ENCODE measurements around the gene PRSS2.
"Not testable (repeated sequence)": the region's sequence is repeated elsewhere in the genome, so short reads cannot be mapped to it uniquely, and the experiment has no call there.

The PRSS2 gene

DNA sequence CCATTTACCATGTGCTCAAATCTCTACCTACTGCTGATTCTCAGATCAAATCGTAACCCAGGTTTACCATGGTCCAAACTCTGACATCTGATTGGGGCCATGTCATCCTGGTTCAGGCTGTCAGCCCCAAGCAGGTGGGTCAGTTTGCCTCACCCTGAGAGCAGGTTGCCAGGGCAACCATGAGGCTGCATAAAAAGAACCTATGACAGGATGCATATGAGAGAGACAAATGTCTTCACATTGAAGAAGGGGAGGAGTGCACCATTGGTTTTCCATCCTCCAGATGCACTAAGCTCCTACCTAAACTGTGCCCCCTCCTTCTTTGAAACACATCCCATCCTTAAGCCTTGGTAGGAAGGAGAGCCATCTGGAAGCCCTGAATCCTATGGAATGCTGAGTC lies 11.3 kb upstream of the PRSS2 start:
- no peak for DNase-seq (ENCODE audit: low read depth in 2 of 2)

DNA sequence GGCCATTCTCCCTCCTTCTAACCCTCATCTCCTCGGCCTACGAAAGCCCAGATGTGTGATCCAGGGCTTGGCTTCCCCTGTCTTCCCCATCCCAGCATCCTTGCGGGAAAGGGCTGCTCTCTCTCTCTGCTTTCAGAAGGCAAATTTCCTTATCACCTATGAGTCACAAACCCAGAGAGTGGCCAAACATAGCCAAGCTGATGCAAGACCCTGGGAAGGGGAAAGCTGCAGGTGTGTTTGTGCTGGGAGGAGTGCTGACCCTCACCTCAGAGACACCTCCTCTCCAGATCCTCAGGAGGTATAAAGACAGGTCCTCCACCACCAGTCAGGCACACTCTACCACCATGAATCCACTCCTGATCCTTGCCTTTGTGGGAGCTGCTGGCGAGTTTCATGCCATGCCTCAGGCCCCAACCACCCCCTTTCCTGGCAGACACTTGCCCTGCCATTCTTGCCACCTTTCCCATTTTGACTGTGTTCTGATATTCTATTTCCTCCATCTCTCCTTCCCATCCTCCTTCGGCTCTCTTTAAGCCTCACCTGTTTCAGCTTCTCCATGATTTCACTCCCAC lies 10.6 kb upstream of the PRSS2 start:
- DNase-seq (ENCODE audit: low read depth in 2 of 2): no peak

DNA sequence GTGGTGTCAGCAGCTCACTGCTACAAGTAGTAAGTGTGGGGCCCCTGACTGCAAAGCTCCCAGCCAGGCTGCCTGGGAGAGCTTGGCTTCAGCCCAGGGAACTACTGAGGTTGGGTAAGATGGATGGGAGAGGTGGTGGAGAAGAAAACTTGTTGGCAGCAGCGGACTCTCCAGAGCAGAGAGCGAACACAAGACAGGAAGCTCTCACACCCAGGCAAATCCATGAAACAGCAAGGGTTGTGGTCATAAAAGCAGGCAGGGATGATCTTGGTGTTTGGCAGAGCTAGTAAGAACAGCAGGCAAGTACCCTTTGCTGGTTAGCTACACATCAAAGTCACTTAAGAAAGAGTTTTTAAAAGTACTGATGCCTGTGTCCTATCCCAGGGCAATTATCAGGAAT lies 9.2 kb upstream of the PRSS2 start:
- DNase-seq (ENCODE audit: low read depth in 2 of 2): not testable (repeated sequence)

DNA sequence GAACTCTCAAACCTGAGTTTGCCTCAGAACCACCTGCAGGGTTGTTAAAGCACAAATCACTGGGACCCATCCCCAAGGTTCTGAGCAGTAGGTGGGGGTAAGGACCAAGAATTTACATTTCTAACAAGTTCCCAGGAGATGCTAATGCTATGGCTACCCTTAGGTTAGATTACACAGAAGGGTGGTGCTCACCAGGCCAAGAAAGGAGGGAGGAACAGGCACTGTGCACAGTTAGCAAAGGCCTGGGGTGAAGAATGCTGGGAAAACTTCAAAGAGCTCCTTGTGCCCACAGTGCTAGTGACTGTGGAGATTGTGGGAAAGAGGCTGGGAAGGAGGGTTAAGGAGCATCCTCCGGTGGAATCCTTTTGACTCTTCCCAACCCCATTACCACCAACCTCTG lies 8.7 kb upstream of the PRSS2 start:
- DNase-seq (ENCODE audit: low read depth in 2 of 2): no peak

DNA sequence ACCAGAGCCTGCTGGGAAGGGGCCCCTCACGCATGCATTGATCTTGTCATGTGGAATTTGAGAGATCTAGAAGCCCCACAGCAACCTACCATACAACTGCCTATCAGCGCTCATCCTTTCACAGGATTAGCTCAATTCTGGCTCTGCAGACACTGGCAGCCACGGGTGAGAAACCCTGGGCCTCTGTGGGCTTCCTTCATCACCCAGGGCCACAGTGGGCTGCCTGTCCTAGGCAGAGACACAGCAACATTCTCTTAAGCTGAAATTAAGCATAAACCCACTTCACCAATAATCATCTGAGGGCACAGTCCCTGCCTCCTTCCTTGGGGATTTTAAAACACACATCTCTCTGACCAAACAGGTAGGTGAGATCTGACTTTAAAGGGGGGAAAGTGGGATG lies 3.3 kb upstream of the PRSS2 start:
- no peak for DNase-seq (ENCODE audit: low read depth in 2 of 2)

DNA sequence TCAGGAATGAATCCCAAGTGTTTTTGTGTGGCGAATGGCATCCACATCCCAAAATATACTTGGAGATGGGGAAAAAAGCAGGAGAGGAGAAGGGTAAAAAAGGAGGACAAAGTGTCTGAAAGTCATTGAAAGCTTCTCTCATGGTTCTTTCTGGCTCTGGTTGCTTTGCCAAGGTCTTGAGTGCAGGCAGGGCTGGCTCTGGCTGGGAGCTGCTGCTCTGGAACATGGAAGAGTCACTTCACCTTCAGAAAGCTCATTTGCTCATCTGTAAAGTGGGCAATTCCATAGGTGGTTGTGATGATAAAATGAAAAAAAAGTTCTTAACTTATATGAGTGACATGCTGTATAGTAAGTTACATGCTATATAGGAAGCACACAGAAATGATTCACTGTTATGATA lies 2.9 kb upstream of the PRSS2 start:
- DNase-seq (ENCODE audit: low read depth in 2 of 2): no peak

DNA sequence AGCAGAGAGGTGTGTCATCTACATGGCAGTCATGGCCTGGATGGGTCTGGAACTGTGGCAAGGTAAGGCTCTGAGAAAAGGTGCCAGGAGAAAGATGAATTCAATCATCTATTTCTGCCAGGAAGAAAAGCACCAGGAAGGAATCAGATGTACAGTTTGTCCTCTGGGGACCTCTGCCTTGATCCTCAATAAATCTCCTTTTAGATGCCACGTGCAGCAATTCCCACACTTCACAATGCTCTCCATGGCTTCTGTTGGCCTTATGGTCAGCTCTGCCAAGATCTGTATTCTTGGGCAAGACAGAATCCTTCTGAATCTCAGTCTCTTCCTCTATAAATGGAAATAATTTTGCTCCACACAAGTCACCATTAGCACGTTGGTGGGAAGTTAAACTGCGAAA lies 1.9 kb upstream of the PRSS2 start:
- DNase-seq (ENCODE audit: low read depth in 2 of 2): not testable (repeated sequence)

DNA sequence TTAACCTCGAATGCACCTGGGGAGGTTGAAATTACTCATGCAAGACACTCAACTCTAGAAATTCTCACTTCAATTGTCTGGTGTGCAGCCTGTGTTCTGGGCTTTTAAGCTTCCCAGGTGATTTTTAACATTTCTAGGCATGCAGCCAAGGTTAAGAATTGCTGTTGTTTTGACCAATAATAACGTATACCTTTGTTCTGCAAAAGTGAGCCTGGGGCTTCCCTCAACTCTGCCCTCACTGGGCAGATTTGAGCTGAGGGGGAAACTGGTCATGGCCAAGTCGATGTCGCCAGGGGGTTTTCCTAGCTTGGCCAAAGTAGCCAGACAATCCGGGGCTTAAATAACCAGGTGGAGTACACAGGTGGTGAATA lies 568 bp downstream of the PRSS2 start:
- no peak for DNase-seq (ENCODE audit: low read depth in 2 of 2)

DNA sequence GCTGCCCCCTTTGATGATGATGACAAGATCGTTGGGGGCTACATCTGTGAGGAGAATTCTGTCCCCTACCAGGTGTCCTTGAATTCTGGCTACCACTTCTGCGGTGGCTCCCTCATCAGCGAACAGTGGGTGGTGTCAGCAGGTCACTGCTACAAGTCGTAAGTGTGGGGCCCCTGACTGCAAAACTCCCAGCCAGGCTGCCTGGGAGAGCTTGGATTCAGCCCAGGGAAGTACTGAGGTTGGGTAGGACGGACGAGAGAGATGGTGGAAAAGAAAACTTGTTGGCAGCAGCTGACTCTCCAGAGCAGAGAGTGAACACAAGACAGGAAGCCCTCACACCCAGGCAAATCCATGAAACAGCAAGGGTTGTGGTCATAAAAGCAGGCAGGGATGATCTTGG lies 1.3 kb downstream of the PRSS2 start:
- no peak for DNase-seq (ENCODE audit: low read depth in 2 of 2)

DNA sequence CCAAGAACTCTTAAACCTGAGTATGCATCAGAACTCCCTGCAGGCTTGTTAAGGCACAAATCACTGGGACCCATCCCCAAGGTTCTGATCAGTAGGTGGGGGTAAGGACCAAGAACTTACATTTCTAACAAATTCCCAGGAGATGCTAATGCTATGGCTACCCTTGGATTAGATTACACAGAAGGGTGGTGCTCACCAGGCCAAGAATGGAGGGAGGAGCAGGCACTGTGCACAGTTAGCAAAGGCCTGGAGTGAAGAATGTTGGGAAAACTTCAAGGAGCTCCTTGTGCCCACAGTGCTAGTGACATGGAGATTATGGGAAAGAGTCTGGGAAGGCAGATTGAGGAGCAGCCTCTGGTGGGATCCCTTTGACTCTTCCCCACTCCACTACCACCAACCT lies 1.9 kb downstream of the PRSS2 start:
- DNase-seq (ENCODE audit: low read depth in 2 of 2): no peak

DNA sequence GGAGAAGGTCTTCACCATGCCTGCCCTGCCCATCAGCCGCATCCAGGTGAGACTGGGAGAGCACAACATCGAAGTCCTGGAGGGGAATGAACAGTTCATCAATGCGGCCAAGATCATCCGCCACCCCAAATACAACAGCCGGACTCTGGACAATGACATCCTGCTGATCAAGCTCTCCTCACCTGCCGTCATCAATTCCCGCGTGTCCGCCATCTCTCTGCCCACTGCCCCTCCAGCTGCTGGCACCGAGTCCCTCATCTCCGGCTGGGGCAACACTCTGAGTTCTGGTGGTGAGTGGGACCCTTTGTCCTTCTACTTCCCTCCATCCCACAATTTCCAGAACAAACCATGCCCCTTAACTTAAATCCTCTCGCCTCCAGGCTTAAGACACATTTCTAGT lies 2.5 kb downstream of the PRSS2 start:
- no peak for DNase-seq (ENCODE audit: low read depth in 2 of 2)

DNA sequence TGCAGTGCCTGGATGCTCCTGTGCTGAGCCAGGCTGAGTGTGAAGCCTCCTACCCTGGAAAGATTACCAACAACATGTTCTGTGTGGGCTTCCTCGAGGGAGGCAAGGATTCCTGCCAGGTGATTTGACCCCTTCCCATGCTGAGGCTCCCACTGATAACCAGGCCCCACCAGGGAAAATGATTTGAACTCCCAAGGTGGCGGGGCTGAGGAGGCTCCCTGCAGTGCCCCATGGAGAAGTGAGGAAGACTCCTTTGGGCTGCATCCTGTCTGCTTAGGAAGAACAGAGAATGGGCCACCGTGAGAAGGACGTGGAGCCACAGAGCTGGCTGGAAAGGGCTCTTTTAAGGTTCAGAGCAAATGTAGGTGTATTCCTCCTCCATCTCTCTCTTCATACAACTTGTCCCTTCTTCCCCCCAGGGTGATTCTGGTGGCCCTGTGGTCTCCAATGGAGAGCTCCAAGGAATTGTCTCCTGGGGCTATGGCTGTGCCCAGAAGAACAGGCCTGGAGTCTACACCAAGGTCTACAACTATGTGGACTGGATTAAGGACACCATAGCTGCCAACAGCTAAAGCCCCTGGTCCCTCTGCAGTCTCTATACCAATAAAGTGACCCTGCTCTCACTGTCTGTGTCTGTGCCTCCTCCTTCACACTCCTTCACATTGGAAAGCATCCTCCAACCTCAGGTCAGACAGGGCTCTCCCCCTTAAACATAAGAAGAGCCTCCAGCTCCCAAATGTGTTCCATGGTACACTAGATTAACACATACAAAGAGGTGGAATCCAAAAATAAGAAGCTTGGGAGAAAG lies 3.4 kb downstream of the PRSS2 start:
- no peak for DNase-seq (ENCODE audit: low read depth in 2 of 2)

DNA sequence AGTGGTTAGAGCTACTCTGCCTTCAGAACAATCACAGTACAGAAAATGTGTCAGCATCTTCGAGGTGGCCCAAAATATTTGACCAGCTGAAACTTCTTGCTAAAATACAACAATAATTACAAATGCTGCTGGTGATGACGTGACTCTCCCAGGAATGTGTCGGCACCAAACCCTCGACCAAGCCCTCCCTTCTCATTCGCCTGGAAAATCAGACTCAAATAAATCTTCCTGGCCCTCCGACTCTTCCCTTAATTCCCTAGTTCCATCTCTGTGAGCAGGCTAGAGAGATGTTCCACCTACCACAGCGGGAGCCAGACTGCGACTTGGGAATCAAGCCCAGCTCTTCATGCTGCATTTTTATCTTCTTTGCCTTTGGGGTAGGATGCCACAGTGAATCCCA lies 4.1 kb downstream of the PRSS2 start:
- DNase-seq (ENCODE audit: low read depth in 2 of 2): no peak

DNA sequence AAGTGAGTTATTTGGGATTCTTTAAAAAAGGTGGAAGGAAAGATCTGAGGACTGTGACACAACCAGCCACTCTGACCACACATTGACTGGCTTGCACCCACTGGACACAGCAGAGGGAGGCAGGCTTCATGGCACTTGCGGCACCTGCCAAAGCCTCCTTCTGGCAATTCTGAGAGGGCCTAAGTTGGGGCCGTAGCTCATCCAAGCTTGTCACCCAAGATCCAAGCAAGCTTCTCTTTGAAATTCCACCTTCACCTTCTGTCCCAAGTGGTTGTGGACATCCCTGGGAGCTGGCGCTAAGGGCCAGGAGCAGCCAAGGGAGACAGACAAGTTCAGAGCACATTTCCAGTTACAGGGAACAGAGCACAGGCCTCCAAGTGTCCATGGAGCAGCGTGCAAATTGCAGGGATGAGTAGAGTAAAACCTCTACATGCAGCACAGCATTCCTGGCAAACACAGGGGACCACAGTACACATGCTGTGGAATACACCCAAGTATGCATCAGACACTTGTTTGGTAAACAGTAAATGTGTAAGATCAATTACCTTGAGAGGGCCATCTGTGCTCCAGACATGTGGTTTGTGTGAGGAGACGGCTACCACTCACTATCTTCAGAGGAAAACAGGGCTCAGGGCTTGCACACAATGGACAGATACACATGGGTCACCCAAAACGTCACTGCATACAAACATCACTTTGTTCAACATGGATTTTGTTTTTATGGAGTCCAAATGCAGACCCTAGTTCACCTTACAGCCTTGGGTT lies 4.8 kb downstream of the PRSS2 start:
- DNase-seq (ENCODE audit: low read depth in 2 of 2): not testable (repeated sequence)

DNA sequence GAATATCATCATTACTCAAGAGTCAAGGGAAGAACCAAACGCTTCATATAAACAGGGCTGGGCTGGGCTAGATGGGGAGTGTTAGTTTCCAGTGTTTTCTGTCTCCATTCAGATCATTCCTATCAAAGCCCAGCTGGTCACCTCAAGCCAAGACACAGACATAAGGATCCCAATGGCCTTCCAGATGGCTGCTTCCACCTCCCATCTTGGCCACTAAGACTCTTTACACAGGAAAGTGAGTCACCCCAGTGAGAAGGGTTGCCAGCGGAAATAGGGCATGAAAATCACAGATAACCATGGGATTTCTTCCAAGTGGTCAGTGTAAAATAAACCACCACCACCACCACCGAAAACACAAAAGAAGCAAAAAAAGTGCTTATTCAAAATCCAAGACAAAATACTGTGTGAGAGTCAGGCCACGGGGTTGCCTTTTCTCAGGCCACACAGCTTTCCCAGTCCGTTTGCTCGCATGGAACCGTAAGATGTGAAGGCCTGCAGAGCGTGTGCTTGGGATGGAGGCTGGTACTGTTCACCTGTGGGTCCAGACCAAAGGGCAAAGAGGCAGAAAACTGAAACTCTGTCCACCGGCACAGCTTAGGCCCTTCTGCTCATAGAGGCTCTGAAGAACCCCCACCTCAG lies 5.6 kb downstream of the PRSS2 start:
- no peak for DNase-seq (ENCODE audit: low read depth in 2 of 2)

DNA sequence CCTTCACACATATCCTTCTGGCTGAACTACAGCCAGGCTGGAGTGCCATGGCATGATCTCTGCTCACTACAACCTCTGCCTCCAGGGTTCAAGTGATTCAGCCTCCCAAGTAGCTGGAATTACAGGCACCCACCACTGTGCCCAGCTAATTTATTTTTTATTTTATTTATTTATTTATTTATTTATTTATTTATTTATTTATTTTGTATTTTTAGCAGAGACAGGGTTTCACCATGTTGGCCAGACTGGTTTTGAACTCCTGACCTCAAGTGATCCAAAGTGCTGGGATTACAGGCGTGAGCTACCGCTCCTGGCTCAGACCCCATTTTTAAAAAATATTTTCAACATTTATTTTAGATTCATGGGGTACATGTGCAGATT lies 6.1 kb downstream of the PRSS2 start:
- not testable (repeated sequence) for DNase-seq (ENCODE audit: low read depth in 2 of 2)

DNA sequence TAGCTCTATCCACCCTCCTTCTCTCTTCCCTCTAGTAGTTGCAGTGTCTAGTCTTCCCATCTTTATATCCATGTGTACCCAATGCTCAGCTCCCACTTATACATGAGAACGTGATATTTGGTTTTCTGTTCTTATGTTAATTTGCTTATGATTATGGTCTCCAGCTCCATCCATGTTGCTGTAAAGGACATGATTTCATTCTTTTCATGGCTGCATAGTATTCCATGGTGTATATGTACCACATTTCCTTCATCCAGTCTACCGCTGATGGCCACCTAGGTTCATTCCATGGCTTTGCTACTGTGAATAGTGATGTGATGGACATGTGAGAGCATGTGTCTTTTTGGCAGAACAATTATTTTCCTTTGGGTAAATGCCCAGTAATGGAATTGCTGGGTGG lies 6.5 kb downstream of the PRSS2 start:
- DNase-seq (ENCODE audit: low read depth in 2 of 2): no peak

DNA sequence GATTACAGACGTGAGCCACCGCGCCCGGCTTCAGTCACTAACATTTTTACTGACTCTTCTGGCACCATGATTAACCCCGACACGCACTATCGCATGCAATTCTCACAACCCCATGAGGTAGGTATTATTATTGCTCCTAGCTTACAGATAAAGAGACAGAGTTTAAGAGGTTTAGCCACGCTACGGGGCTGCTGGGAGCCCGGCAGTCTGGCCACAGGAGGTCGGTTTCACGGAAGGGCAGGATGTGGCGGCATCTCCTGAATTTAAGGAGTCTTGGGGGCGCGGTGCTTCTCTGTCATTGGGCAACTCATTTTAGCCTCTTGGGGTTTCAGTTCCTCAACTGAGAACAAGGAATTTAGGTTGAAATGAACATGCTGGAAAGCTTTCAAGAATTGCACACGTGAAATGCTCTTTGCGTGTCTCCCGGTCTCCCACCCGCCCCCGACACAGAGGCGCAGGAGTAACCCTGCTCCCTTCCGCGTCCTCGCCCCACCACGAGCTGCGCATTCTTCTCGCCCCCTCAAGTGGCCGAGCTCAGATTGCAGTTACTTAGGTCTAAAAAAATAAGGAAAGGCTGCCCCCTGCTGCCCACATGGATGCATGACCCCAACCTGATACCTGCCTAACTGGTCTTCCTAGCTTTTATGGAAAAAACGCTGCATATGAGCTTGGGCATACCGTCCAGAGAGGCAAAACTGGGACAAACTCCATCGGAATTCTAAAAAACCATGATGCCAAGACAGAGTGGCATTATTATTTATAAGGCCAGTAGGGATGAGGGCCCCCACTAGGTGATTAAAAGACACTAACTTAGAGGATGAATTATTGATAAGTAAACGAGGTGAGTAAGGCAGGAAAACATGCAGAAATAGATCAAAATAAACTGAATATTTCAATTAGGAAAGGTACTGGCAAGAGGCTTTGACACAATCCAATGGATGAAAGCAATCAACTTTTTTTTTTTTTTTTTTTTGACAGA lies 12.4 kb downstream of the PRSS2 start:
- DNase-seq (ENCODE audit: low read depth in 2 of 2): peak; percentile 59 to 60

DNA sequence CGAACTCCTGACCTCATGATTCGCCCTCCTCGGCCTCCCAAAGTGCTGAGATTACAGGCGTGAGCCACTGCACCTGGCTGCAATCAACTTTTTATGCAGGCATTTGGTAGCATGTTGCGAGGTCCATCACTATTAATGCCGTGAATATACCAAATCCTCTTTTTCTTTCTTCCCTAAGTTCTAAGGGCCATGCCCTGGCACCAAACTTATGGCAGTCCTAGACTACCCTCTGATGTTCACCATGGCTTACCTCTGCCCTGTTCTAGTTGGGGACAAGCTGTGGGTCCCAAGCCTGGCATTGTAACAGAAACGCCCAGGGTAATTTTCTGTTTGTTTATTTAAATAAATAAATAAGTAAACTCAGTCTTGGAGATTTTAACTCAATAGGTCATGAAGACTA lies 13.3 kb downstream of the PRSS2 start:
- DNase-seq (ENCODE audit: low read depth in 2 of 2): no peak

DNA sequence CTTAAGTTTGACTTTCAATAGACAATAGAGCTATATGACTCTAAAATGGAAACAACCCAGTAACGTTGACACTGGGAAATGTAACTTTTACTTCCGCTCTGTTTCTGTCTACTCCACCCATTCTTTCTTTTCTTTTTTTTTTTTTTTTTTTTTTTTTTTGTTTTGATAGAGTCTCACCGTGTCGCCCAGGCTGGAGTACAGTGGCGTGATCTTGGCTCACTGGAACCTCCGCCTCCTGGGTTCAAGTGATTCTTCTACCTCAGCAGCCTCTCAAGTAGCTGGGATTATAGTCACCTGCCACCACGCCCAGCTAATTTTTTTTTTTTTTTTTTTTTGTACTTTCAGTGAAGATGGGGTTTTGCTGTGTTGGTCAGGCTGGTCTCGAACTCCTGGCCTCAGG lies 13.9 kb downstream of the PRSS2 start:
- DNase-seq (ENCODE audit: low read depth in 2 of 2): no peak

DNA sequence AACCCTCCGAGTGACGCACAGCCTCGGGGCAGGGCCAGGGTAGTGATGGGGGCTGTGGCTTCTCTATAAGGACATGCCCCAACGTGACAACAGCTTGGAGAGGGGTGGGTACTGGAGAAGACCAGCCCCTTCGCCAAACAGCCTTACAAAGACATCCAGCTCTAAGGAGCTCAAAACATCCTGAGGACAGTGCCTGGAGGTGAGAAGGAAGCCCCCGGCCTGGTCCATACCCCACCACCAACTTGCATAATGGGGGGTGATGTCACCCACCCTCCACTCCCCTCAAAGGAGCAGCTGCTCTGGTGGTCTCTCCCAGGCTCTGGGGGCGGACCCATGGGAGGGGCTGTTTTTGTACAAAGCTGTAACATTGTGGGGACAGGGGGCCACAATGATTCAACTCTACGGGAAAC lies 15.1 kb downstream of the PRSS2 start:
- DNase-seq (ENCODE audit: low read depth in 2 of 2): peak in 1 of 2 donors; percentile 69
